ENCODE data around the gene PTPN4. TPM values are rescaled to one million over a fixed set of nuclear protein-coding genes. Genes with fewer than 3 reads are reported as not detected.

The PTPN4 gene
- total RNA-seq, 1 donor from 2014 or later: 45.4 TPM

DNA sequence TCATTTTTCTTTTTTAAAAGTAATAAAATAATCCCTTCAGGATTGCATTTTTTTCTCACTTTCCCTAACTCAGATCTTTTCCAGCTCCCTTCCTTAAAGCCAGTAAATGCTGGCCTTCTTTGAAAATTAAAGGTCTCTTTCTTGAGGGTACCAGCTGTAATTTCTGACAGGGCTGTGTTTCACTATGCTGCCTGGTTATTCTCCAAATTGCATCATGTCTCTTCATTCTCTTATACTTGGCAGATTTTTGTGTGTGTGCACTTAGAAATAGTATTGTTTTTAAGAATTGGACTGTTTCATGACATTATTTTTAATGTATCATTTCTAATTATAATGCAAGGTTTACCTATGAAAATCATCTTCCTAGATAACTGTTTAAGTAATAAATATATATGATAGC, 181.1 kb downstream of the PTPN4 start:
- no peak for DNase-seq
- no peaks in the 10 kb centered on the region for H3K27me3 ChIP-seq (ENCODE audit: low read depth)
- H3K27ac ChIP-seq (replicated peaks): no peak overlapping the region
- H3K9me3 ChIP-seq (replicated peaks): no peaks in the 10 kb centered on the region
- intact Hi-C loops (cut with micrococcal nuclease): no loop called here
- H3K4me1 ChIP-seq: peaks cover 38% of the 10 kb centered on the region
- H3K4me3 ChIP-seq: no peak overlapping the region
- H3K36me3 ChIP-seq: peaks cover 10% of the 10 kb centered on the region
- TF ChIP-seq, protein P1, sequence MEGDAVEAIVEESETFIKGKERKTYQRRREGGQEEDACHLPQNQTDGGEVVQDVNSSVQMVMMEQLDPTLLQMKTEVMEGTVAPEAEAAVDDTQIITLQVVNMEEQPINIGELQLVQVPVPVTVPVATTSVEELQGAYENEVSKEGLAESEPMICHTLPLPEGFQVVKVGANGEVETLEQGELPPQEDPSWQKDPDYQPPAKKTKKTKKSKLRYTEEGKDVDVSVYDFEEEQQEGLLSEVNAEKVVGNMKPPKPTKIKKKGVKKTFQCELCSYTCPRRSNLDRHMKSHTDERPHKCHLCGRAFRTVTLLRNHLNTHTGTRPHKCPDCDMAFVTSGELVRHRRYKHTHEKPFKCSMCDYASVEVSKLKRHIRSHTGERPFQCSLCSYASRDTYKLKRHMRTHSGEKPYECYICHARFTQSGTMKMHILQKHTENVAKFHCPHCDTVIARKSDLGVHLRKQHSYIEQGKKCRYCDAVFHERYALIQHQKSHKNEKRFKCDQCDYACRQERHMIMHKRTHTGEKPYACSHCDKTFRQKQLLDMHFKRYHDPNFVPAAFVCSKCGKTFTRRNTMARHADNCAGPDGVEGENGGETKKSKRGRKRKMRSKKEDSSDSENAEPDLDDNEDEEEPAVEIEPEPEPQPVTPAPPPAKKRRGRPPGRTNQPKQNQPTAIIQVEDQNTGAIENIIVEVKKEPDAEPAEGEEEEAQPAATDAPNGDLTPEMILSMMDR (IDR thresholded peaks at IDR 0.05; ENCODE audit: borderline replicate concordance): no peak

DNA sequence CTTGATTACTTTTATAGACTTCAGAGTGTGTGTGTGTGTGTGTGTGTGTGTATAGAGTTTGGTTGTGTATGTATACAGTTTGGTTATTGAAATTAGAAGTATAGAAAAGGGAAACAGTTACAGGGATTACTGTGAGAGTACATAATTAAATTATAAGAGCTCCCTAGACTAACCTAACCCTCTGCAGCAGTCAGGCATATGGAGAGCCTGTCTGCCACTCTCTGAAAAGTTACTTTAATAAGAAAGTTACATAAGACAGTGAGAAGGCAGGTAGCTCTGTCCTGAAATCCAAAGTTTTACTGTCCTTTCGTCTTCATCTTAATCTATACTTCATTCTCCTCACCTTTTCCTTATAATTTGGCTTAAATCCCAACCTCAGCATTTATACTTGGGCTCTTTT, 181.7 kb downstream of the PTPN4 start:
- intact Hi-C loops (cut with micrococcal nuclease): no loop called here
- H3K4me3 ChIP-seq: no peak overlapping the region
- peaks cover 38% of the 10 kb centered on the region for H3K4me1 ChIP-seq
- no peak overlapping the region for H3K27ac ChIP-seq (replicated peaks)
- peaks cover 9% of the 10 kb centered on the region for H3K36me3 ChIP-seq
- DNase-seq: no peak
- no peaks in the 10 kb centered on the region for H3K9me3 ChIP-seq (replicated peaks)
- TF ChIP-seq, protein P1 (IDR thresholded peaks at IDR 0.05; ENCODE audit: borderline replicate concordance): no peak
- no peaks in the 10 kb centered on the region for H3K27me3 ChIP-seq (ENCODE audit: low read depth)

DNA sequence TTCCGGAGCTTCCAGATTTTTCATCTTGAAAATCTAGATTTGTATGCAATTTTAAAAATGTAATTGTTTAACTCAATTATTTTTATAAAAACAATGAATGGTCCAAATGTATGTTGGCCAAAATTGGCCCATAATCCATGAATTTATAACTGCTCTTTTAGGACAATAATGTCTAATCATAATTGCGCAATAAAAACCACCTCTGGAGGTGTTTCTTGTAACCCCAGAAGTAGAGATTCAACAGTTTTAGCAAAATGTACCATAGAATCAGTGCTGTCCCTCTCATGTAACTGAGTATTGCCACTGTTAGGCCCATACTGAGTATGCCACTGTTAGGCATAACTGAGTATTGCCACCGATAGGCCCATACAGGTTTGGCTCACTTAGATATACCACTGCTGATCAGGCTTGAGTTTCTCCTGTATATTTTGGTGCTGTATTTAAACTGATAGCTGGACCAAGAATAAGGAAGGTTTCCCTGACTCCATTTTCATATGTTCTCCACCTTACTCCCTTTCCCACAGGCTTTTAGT, 182.3 kb downstream of the PTPN4 start:
- Histone ChIP-seq H3K9me3 (replicated peaks) (no peaks in the 10 kb centered on the region), H3K27me3 (ENCODE audit: low read depth) (no peaks in the 10 kb centered on the region), H3K36me3 (peaks cover 10% of the 10 kb centered on the region), H3K4me3 (no peak overlapping the region), H3K27ac (replicated peaks) (no peak overlapping the region), H3K4me1 (peaks cover 38% of the 10 kb centered on the region)
- TF ChIP-seq, protein P1 (IDR thresholded peaks at IDR 0.05; ENCODE audit: borderline replicate concordance): no peak
- intact Hi-C loops (cut with micrococcal nuclease): no loop called here
- no peak for DNase-seq

DNA sequence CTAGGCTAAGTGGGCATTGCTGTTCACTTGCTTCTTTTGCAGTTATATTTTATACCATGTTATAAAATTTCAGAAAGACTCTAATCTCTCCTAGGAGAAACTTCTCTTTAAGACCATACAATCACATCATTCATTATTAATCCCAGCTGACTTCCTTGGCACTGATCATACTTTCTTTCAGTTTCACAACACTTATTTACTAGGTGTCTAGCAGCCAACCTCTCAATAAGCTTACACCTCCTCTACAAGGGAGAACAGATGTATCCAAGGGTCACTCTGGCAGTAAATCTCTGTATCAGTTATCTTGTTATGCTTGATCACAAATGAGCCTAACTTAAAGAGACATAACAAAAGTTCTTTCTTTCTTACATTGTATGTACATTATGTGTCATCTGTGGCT, 183.3 kb downstream of the PTPN4 start:
- TF ChIP-seq, protein P1 (IDR thresholded peaks at IDR 0.05; ENCODE audit: borderline replicate concordance): no peak
- no peaks in the 10 kb centered on the region for H3K9me3 ChIP-seq (replicated peaks)
- peaks cover 17% of the 10 kb centered on the region for H3K36me3 ChIP-seq
- no peak overlapping the region for H3K4me3 ChIP-seq
- no peak overlapping the region for H3K27ac ChIP-seq (replicated peaks)
- no peak for DNase-seq
- intact Hi-C loops (cut with micrococcal nuclease): no loop called here
- H3K27me3 ChIP-seq (ENCODE audit: low read depth): no peaks in the 10 kb centered on the region
- H3K4me1 ChIP-seq: peaks cover 38% of the 10 kb centered on the region

DNA sequence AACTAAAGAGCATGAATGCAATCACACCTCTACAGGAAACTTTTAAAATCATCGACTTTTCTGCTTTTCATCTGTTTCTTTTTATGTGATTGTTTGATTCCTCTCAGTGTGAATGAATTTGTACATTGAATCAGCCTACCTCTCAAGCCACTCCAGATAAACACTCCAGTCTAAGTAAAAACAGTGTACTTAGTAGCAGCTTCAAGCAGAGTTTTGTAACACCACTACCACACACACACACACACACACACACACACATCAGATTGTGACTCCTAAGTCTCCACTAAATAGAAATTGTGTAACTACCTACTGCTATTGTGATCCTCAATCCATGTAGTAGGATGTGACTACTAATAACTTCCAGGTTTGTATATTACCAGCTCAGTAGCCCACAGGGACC, 187.8 kb downstream of the PTPN4 start:
- Histone ChIP-seq H3K4me1 (peaks cover 8% of the 10 kb centered on the region), H3K27ac (replicated peaks) (no peak overlapping the region), H3K9me3 (replicated peaks) (no peaks in the 10 kb centered on the region), H3K4me3 (no peak overlapping the region), H3K27me3 (ENCODE audit: low read depth) (no peaks in the 10 kb centered on the region), H3K36me3 (peaks cover 38% of the 10 kb centered on the region)
- intact Hi-C loops (cut with micrococcal nuclease): no loop called here
- TF ChIP-seq, protein P1 (IDR thresholded peaks at IDR 0.05; ENCODE audit: borderline replicate concordance): no peak
- DNase-seq: no peak
